Measurements from ENCODE around the gene RNF212. TPM values are rescaled to one million over a fixed set of nuclear protein-coding genes. Genes with fewer than 3 reads are reported as not detected.

RNF212 gene
- total RNA-seq, 1 donor from 2014 or later = 0.62 TPM

GRCh38 chr4:1028574-1029220 lies 84.7 kb downstream of the RNF212 start:
- H3K4me1 Mint-ChIP-seq (ENCODE audit: low read depth) = peaks cover 4% of the 10 kb centered on the region
- intact Hi-C loops (cut with micrococcal nuclease) = no loop called here
- H3K4me3 Mint-ChIP-seq (ENCODE audit: low read depth) = no peak overlapping the region
- H3K27me3 Mint-ChIP-seq (ENCODE audit: low read depth) = no peaks in the 10 kb centered on the region
- no peak for DNase-seq (ENCODE audit: low spot score)
- no peaks in the 10 kb centered on the region for H3K9me3 Mint-ChIP-seq
- H3K36me3 Mint-ChIP-seq (ENCODE audit: low read depth) = peaks cover 7% of the 10 kb centered on the region
- H3K27ac Mint-ChIP-seq = no peak overlapping the region

- H3K4me3 Mint-ChIP-seq (ENCODE audit: low read depth) = no peak overlapping the region
- DNase-seq (ENCODE audit: low spot score) = no peak
- H3K4me1 Mint-ChIP-seq (ENCODE audit: low read depth) = peaks cover 4% of the 10 kb centered on the region
- intact Hi-C loops (cut with micrococcal nuclease) = no loop called here
- H3K9me3 Mint-ChIP-seq = no peaks in the 10 kb centered on the region
- H3K36me3 Mint-ChIP-seq (ENCODE audit: low read depth) = peaks cover 7% of the 10 kb centered on the region
- no peaks in the 10 kb centered on the region for H3K27me3 Mint-ChIP-seq (ENCODE audit: low read depth)
- H3K27ac Mint-ChIP-seq = no peak overlapping the region
Measured at GRCh38 chr4:1027915-1028238, 85.5 kb downstream of the RNF212 start.

DNA sequence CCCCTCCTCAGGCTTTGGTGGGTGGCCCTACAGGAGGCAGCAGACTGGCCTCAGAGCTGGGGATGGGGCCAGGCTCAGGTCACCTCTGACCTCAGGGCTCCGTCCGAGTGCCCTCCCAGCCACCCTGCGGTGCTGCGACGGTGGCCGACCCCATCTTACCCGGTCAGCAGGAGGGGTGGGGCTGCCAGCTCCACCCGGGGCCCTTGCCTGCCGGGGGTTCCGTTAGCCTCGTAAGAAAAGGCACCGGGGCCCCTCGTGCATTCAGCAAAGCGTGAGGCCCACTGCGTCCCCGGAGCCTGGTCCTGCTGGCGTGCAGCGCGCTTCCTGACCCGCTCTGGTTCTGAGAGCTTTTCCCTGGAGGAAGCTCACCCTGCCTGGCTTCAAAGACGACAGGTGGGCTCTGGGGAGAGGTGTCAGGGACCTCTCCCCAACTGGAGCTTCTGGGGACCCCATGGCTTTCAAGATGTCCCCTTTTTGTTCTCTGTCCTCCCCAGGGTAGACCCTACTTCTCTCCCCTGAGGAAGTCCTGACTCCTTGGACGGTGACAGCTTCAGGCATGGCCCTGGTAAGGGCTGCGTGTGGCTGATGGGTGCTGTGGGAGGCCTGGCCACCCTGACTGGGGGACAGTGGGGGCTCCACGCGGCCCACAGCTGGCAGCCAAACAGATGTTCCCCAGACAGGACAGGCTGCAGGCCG lies 86.0 kb downstream of the RNF212 start:
- Mint-ChIP-seq H3K27me3 (ENCODE audit: low read depth) (no peaks in the 10 kb centered on the region), H3K36me3 (ENCODE audit: low read depth) (peaks cover 7% of the 10 kb centered on the region), H3K9me3 (no peaks in the 10 kb centered on the region), H3K27ac (no peak overlapping the region), H3K4me3 (ENCODE audit: low read depth) (no peak overlapping the region), H3K4me1 (ENCODE audit: low read depth) (peaks cover 4% of the 10 kb centered on the region)
- intact Hi-C loops (cut with micrococcal nuclease) = no loop called here
- no peak for DNase-seq (ENCODE audit: low spot score)

DNA sequence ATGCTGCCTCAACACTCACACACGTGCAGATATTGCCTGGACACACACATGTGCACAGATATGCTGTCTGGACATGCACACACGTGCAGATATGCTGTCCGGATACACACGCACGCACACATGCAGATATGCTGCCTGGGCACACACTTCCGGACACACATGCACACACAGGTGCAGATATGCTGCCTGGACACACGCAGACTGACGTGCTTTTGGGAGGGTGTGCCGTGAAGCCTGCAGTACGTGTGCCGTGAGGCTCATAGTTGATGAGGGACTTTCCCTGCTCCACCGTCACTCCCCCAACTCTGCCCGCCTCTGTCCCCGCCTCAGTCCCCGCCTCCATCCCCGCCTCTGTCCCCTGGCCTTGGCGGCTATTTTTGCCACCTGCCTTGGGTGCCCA lies 87.2 kb downstream of the RNF212 start:
- no peak overlapping the region for H3K4me3 Mint-ChIP-seq (ENCODE audit: low read depth)
- H3K9me3 Mint-ChIP-seq = no peaks in the 10 kb centered on the region
- H3K36me3 Mint-ChIP-seq (ENCODE audit: low read depth) = peaks cover 7% of the 10 kb centered on the region
- intact Hi-C loops (cut with micrococcal nuclease) = no loop called here
- peak; percentile 29 for DNase-seq (ENCODE audit: low spot score)
- H3K4me1 Mint-ChIP-seq (ENCODE audit: low read depth) = peaks cover 4% of the 10 kb centered on the region
- no peaks in the 10 kb centered on the region for H3K27me3 Mint-ChIP-seq (ENCODE audit: low read depth)
- no peak overlapping the region for H3K27ac Mint-ChIP-seq

DNA sequence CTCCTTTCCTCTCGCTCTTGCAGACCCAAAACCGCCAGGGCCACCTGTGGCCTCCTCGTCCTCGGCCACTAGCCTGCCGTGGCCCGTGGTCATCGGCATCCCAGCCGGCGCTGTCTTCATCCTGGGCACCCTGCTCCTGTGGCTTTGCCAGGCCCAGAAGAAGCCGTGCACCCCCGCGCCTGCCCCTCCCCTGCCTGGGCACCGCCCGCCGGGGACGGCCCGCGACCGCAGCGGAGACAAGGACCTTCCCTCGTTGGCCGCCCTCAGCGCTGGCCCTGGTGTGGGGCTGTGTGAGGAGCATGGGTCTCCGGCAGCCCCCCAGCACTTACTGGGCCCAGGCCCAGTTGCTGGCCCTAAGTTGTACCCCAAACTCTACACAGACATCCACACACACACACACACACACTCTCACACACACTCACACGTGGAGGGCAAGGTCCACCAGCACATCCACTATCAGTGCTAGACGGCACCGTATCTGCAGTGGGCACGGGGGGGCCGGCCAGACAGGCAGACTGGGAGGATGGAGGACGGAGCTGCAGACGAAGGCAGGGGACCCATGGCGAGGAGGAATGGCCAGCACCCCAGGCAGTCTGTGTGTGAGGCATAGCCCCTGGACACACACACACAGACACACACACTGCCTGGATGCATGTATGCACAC lies 88.3 kb downstream of the RNF212 start:
- no peak for DNase-seq (ENCODE audit: low spot score)
- Mint-ChIP-seq H3K27ac (no peak overlapping the region), H3K4me3 (ENCODE audit: low read depth) (no peak overlapping the region), H3K27me3 (ENCODE audit: low read depth) (no peaks in the 10 kb centered on the region), H3K36me3 (ENCODE audit: low read depth) (peaks cover 7% of the 10 kb centered on the region), H3K9me3 (no peaks in the 10 kb centered on the region), H3K4me1 (ENCODE audit: low read depth) (peaks cover 4% of the 10 kb centered on the region)
- intact Hi-C loops (cut with micrococcal nuclease) = no loop called here

GRCh38 chr4:1023895-1024740 lies 89.2 kb downstream of the RNF212 start:
- Mint-ChIP-seq H3K36me3 (ENCODE audit: low read depth) (peaks cover 7% of the 10 kb centered on the region), H3K27ac (no peak overlapping the region), H3K9me3 (no peaks in the 10 kb centered on the region), H3K27me3 (ENCODE audit: low read depth) (no peaks in the 10 kb centered on the region), H3K4me1 (ENCODE audit: low read depth) (peaks cover 4% of the 10 kb centered on the region), H3K4me3 (ENCODE audit: low read depth) (no peak overlapping the region)
- intact Hi-C loops (cut with micrococcal nuclease) = no loop called here
- no peak for DNase-seq (ENCODE audit: low spot score)

DNA sequence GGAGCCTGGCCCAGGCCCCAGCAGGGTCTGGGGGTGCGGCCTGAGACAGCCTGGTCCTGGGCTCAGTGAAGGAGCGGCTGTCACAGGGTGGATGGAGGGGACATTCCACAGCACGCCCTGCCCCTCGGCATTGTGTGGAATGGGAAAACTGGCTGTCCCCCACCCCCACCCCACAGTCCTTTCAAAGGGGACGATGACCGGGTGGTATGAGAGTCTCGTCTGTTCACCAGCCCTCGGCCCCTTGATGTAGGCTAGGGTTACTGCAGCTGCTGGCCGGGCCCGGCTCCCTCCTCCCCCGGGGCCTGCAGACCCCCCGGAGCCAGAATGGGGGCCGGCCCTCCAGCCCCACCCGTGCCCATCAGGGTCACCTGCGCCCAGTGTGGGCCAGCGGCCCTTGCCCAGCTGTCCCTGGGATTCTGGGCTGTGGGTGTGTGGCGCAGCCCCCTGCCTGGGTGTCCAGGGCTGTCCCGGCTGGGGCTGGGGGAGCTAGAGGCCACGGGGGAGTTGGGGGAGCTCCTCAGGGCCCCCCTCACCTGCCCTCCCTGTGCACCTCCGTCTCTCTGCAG lies 90.2 kb downstream of the RNF212 start:
- Mint-ChIP-seq H3K4me3 (ENCODE audit: low read depth) (no peak overlapping the region), H3K4me1 (ENCODE audit: low read depth) (peaks cover 4% of the 10 kb centered on the region), H3K27me3 (ENCODE audit: low read depth) (no peaks in the 10 kb centered on the region), H3K27ac (no peak overlapping the region), H3K36me3 (ENCODE audit: low read depth) (peaks cover 7% of the 10 kb centered on the region), H3K9me3 (no peaks in the 10 kb centered on the region)
- intact Hi-C loops (cut with micrococcal nuclease) = no loop called here
- DNase-seq (ENCODE audit: low spot score) = no peak

- Mint-ChIP-seq H3K4me3 (ENCODE audit: low read depth) (no peak overlapping the region), H3K36me3 (ENCODE audit: low read depth) (peaks cover 7% of the 10 kb centered on the region), H3K4me1 (ENCODE audit: low read depth) (peaks cover 4% of the 10 kb centered on the region), H3K27me3 (ENCODE audit: low read depth) (no peaks in the 10 kb centered on the region), H3K27ac (no peak overlapping the region), H3K9me3 (no peaks in the 10 kb centered on the region)
- intact Hi-C loops (cut with micrococcal nuclease) = no loop called here
- DNase-seq (ENCODE audit: low spot score) = no peak
Measured at GRCh38 chr4:1022739-1023066, 90.7 kb downstream of the RNF212 start.

GRCh38 chr4:1022051-1022738 lies 91.2 kb downstream of the RNF212 start:
- H3K36me3 Mint-ChIP-seq (ENCODE audit: low read depth) = peaks cover 7% of the 10 kb centered on the region
- no peak for DNase-seq (ENCODE audit: low spot score)
- no peaks in the 10 kb centered on the region for H3K27me3 Mint-ChIP-seq (ENCODE audit: low read depth)
- H3K4me3 Mint-ChIP-seq (ENCODE audit: low read depth) = no peak overlapping the region
- no peak overlapping the region for H3K27ac Mint-ChIP-seq
- H3K9me3 Mint-ChIP-seq = no peaks in the 10 kb centered on the region
- peaks cover 4% of the 10 kb centered on the region for H3K4me1 Mint-ChIP-seq (ENCODE audit: low read depth)
- intact Hi-C loops (cut with micrococcal nuclease) = no loop called here

Other genes with a start within 250 kb of the RNF212 start
- gene GAK, start 181.2 kb downstream of the RNF212 start, total RNA-seq = 123 and 125 TPM in 2 replicates
- 11.8 and 12.9 TPM in 2 replicates for gene TMEM175, start 181.1 kb downstream of the RNF212 start, total RNA-seq
- gene DGKQ, start 140.0 kb downstream of the RNF212 start, total RNA-seq = 13.0 and 14.4 TPM in 2 replicates
- 23.6 and 25.5 TPM in 2 replicates for gene IDUA, start 126.5 kb downstream of the RNF212 start, total RNA-seq
- 0.23 TPM in 1 of 2 replicates, not detected in the other for gene SLC26A1, start 120.2 kb downstream of the RNF212 start, total RNA-seq
- 17.5 TPM in 2 replicates for gene FGFRL1, start 101.9 kb downstream of the RNF212 start, total RNA-seq
- gene SPON2, start 59.0 kb upstream of the RNF212 start, total RNA-seq = 26.1 and 26.7 TPM in 2 replicates
- 194 and 195 TPM in 2 replicates for gene CTBP1, start 135.6 kb upstream of the RNF212 start, total RNA-seq
- 59.2 and 62.8 TPM in 2 replicates for gene MAEA, start 176.3 kb upstream of the RNF212 start, total RNA-seq
- 23.3 and 23.5 TPM in 2 replicates for gene UVSSA, start 233.6 kb upstream of the RNF212 start, total RNA-seq

All from activated T-helper 2 cell treated with anti-CD3 and anti-CD28 coated beads, Interferon-gamma antibody, Interleukin-2, Interleukin-4, amounts not matched to agents 10 μg/mL and 5 μg/mL and 100 μg/mL, durations not matched to agents 14 hours and 24 hours and 36 hours (primary cell).